GM10266 (cell line): ENCODE data around the gene PHTF2.

Experiments
- DNase-seq: peaks from one replicate; pipeline ENCODE4 v3.0.0; 2012; ENCODE audit errors: extremely low spot score
- TF ChIP-seq, protein P1 (sequence below): IDR thresholded peaks from 2 replicates; pipeline ENCODE4 v1.5.1; 2012; ENCODE audit warnings: mild to moderate bottlenecking, low read depth; ENCODE audit not compliant: control insufficient read depth, insufficient read depth; ENCODE audit errors: missing control alignments

PHTF2 gene

GRCh38 chr7:77908664-77909063, 110.1 kb downstream of the PHTF2 start:
- TF ChIP-seq, protein P1, sequence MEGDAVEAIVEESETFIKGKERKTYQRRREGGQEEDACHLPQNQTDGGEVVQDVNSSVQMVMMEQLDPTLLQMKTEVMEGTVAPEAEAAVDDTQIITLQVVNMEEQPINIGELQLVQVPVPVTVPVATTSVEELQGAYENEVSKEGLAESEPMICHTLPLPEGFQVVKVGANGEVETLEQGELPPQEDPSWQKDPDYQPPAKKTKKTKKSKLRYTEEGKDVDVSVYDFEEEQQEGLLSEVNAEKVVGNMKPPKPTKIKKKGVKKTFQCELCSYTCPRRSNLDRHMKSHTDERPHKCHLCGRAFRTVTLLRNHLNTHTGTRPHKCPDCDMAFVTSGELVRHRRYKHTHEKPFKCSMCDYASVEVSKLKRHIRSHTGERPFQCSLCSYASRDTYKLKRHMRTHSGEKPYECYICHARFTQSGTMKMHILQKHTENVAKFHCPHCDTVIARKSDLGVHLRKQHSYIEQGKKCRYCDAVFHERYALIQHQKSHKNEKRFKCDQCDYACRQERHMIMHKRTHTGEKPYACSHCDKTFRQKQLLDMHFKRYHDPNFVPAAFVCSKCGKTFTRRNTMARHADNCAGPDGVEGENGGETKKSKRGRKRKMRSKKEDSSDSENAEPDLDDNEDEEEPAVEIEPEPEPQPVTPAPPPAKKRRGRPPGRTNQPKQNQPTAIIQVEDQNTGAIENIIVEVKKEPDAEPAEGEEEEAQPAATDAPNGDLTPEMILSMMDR = no peak
- no peak for DNase-seq

GRCh38 chr7:77910124-77910523, 111.6 kb downstream of the PHTF2 start:
- DNase-seq = no peak
- TF ChIP-seq, protein P1 = no peak

DNA sequence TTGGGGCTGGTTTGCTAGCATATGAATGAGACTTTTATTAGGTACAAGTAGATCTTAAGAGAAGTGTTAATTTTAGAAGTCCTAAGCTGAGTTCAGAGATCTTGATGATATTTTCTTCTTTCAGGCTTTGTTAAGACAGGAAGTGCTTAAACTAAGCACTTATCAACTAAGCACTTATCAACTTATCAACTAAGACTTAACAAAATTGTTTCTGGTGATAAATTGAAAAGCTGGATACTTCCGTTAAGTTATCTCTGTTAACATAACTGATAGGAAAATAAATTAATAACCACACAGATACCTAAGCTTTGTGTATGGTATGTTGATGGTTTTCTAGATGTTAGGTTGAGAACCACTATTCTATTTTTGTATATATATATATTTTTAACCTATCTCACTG, 113.7 kb downstream of the PHTF2 start:
- TF ChIP-seq, protein P1 = no peak
- DNase-seq = no peak

- DNase-seq = no peak
- TF ChIP-seq, protein P1 = no peak
Observed at GRCh38 chr7:77913977-77914607, 115.5 kb downstream of the PHTF2 start.

- TF ChIP-seq, protein P1 = no peak
- DNase-seq = no peak
Observed at GRCh38 chr7:77917500-77918262, 119.1 kb downstream of the PHTF2 start.

GRCh38 chr7:77918676-77919075, 120.1 kb downstream of the PHTF2 start:
- no peak for DNase-seq
- TF ChIP-seq, protein P1 = no peak

DNA sequence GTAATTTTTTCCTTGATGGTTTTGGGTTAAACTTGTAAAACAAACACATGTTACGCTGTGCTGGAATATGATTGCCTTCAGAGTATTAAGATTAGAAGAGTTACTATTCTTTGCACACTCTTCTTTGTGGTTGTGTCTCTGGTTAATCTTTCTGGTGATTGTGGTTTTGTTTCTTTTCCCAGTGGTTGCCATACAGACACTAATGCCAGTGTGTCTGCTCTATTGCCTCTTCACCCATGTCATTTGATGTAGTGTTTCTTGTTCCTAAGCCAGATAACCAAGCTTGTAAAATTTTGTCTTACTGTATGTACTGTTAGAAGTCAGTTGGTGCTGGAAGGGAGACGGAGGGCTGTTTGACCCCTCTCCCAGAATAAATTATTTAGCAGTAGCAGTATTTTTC, 124.8 kb downstream of the PHTF2 start:
- TF ChIP-seq, protein P1 = no peak
- DNase-seq = no peak
